K562 (cell line): ENCODE results near the gene FSD1L. TPM values are rescaled to one million over a fixed set of nuclear protein-coding genes. Genes with fewer than 3 reads are reported as not detected.

ENCODE experiments used
- HDAC1 ChIP-seq, 2 experiments: fragments of 450-650 bp; IDR thresholded peaks; 2 replicates each; pipeline ENCODE4 v1.6.1; 2016 to 2017; ENCODE audit warnings: inconsistent platforms in 1 of 2, mild to moderate bottlenecking in 1 of 2, moderate library complexity in 1 of 2
- LEF1 ChIP-seq: fragments of 450-650 bp; IDR thresholded peaks from 2 replicates; pipeline ENCODE4 v1.6.1; 2016; ENCODE audit warnings: mild to moderate bottlenecking
- MTF1 ChIP-seq: fragments of 250-450 bp; sonication (Bioruptor Pico); IDR thresholded peaks from 2 replicates; pipeline ENCODE4 v1.9.0; 2021; ENCODE audit warnings: moderate library complexity, mild to moderate bottlenecking, inconsistent platforms, borderline replicate concordance
- PRMT5 ChIP-seq: sonication (generic); formaldehyde crosslinking; IDR thresholded peaks from 2 replicates; pipeline ENCODE4 v1.5.0; 2020; ENCODE audit warnings: missing genetic modification reagents
- ZNF384 ChIP-seq: IDR thresholded peaks from 2 replicates; pipeline ENCODE4 v1.6.1; 2012; ENCODE audit warnings: low read depth, low read length, improper control_type of control experiment
- polyA plus RNA-seq, 8 experiments: library from polyadenylated mRNA; depleted of rRNA in 4 of 8; stranded (reverse) in 5 of 8; unstranded in 3 of 8; fragments of >200 nt; fragmentation: Nextera tagmentation in 2 of 8; fragmentation: Illumina TruSeq in 1 of 8; extraction: Ambion mirVana in 2 of 8; extraction: Trizol in 1 of 8; gene quantifications; 2 replicates each; pipeline versions ENCODE4 v1.2.1 to v1.2.3, GENCODE V29; 2011 to 2014; ENCODE audit warnings: inconsistent platforms in 1 of 8, missing spikeins in 1 of 8
- total RNA-seq, 7 experiments: library from RNA; depleted of rRNA in 6 of 7; stranded (reverse); fragments of >200 nt in 6 of 7; fragmentation: Illumina TruSeq in 2 of 7; extraction: Trizol in 2 of 7; gene quantifications; 2 replicates each; pipeline versions ENCODE4 v1.2.1 to v1.2.3, GENCODE V29; 2011 to 2021; ENCODE audit warnings: low replicate concordance in 1 of 7
- TF ChIP-seq, protein P1 (sequence below): fragments of 250-450 bp; sonication (Bioruptor Pico); IDR thresholded peaks from 2 replicates; pipeline ENCODE4 v1.4.0; 2020; ENCODE audit warnings: mild to moderate bottlenecking, moderate library complexity
- TF ChIP-seq, protein P2 (sequence below), 2 experiments: fragments of 450-650 bp; conservative IDR thresholded peaks; 2 replicates each; pipeline ENCODE4 v1.6.1; 2017; ENCODE audit warnings: mild to moderate bottlenecking in 2 of 2, moderate library complexity in 2 of 2

Gene FSD1L
- total and polyA plus RNA-seq, 9 of the 15 experiments (the other 6 are each of a cell fraction or from before 2014, with no cell fraction given), result 0.95 to 4.2 (median 2.1) TPM

DNA sequence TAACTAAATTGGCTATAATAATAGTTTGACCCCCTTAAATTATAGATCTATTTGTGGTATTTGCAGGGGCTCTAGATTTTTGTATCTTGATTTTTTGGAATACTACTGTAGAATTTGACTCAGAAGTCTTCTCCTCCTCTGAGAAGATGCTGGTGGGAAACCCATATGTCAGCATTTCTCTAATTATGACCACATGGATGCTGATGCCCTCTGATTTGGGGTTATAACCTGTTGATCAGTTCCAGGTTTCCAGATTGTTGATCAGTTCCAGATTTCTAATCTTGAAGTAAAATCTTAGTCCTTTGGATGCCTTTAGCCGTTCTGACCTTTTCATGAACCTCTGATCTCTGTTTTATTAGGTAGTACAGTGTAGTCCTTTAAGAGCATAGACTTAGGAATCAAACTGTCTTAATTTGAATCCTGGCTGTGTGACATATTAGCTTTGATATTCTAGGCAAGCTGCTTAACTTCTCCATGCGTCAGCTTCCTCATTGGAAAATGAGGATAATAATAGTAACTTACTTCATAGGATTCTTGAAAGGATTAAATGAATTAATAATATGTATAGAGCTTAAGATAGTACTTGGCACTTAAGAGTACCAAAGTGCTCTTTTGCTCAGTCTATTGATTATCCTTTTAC, 8.1 kb downstream of the FSD1L start (continued):
- TF ChIP-seq, protein P1, sequence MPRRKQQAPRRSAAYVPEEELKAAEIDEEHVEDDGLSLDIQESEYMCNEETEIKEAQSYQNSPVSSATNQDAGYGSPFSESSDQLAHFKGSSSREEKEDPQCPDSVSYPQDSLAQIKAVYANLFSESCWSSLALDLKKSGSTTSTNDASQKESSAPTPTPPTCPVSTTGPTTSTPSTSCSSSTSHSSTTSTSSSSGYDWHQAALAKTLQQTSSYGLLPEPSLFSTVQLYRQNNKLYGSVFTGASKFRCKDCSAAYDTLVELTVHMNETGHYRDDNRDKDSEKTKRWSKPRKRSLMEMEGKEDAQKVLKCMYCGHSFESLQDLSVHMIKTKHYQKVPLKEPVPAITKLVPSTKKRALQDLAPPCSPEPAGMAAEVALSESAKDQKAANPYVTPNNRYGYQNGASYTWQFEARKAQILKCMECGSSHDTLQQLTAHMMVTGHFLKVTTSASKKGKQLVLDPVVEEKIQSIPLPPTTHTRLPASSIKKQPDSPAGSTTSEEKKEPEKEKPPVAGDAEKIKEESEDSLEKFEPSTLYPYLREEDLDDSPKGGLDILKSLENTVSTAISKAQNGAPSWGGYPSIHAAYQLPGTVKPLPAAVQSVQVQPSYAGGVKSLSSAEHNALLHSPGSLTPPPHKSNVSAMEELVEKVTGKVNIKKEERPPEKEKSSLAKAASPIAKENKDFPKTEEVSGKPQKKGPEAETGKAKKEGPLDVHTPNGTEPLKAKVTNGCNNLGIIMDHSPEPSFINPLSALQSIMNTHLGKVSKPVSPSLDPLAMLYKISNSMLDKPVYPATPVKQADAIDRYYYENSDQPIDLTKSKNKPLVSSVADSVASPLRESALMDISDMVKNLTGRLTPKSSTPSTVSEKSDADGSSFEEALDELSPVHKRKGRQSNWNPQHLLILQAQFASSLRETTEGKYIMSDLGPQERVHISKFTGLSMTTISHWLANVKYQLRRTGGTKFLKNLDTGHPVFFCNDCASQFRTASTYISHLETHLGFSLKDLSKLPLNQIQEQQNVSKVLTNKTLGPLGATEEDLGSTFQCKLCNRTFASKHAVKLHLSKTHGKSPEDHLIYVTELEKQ (CRISPR knock-in tag), result no peak
- TF ChIP-seq MTF1 (CRISPR knock-in tag) (no peak), ZNF384 (no peak), LEF1 (no peak), PRMT5 (CRISPR knock-in tag) (no peak), HDAC1 (IDR thresholded peaks at IDR 0.05) (no peak)
- TF ChIP-seq, protein P2, sequence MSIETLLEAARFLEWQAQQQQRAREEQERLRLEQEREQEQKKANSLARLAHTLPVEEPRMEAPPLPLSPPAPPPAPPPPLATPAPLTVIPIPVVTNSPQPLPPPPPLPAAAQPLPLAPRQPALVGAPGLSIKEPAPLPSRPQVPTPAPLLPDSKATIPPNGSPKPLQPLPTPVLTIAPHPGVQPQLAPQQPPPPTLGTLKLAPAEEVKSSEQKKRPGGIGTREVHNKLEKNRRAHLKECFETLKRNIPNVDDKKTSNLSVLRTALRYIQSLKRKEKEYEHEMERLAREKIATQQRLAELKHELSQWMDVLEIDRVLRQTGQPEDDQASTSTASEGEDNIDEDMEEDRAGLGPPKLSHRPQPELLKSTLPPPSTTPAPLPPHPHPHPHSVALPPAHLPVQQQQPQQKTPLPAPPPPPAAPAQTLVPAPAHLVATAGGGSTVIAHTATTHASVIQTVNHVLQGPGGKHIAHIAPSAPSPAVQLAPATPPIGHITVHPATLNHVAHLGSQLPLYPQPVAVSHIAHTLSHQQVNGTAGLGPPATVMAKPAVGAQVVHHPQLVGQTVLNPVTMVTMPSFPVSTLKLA (conservative IDR thresholded peaks at IDR 0.05), result no peak
